Esophagus muscularis mucosa (tissue), 4 donors: ENCODE data around the gene CD300E. TPM values are rescaled to one million over a fixed set of nuclear protein-coding genes. Genes with fewer than 3 reads are reported as not detected.
"Not testable (repeated sequence)": the region's sequence is repeated elsewhere in the genome, so short reads cannot be mapped to it uniquely, and the experiment has no call there.

Experiments
- DNase-seq: peaks from one replicate; pipeline ENCODE4 v3.0.0-alpha.2; 2017; ENCODE audit errors: extremely low spot score
- H3K27ac ChIP-seq, 4 donors: fragments of 200-600 bp; sonication (generic); replicated peaks in 1 of 4; 1 replicate in 3 of 4; 2 replicates in 1 of 4; pipeline ENCODE4 v1.5.1; 2016 to 2019; ENCODE audit warnings: mild to moderate bottlenecking in 1 of 4
- H3K27me3 ChIP-seq, 4 donors: fragments of 200-600 bp; sonication (generic); one replicate each; pipeline versions ENCODE4 v1.5.1 to v1.6.0; 2016 to 2019
- H3K36me3 ChIP-seq, 4 donors: fragments of 200-600 bp; sonication (generic); one replicate each; pipeline ENCODE4 v1.5.1; 2016 to 2019
- H3K4me1 ChIP-seq, 4 donors: fragments of 200-600 bp; sonication (generic); one replicate each; pipeline ENCODE4 v1.5.1; 2016 to 2019
- H3K4me3 ChIP-seq, 4 donors: fragments of 200-600 bp; sonication (generic); 1 replicate in 2 of 4; 2 replicates in 2 of 4; pipeline ENCODE4 v1.5.1; 2016 to 2019; ENCODE audit warnings: mild to moderate bottlenecking in 4 of 4, moderate library complexity in 1 of 4
- H3K9me3 ChIP-seq, 4 donors: fragments of 200-600 bp; sonication (generic); 1 replicate in 3 of 4; 2 replicates in 1 of 4; pipeline ENCODE4 v1.5.1; 2016 to 2019
- EP300 ChIP-seq: sonication (generic); formaldehyde crosslinking; IDR thresholded peaks from one replicate; pipeline ENCODE4 v1.6.1; 2017; ENCODE audit warnings: antibody characterized with exemption
- POLR2A ChIP-seq: fragments of 450-650 bp; IDR thresholded peaks from one replicate; pipeline ENCODE4 v1.6.1; 2017; ENCODE audit warnings: antibody characterized with exemption, moderate library complexity, mild to moderate bottlenecking, low read depth
- POLR2AphosphoS5 ChIP-seq, 2 donors: sonication (generic); formaldehyde crosslinking; IDR thresholded peaks; one replicate each; pipeline ENCODE4 v1.6.1; 2017; ENCODE audit warnings: antibody characterized with exemption in 2 of 2
- WGBS: methylation state at CpG from one replicate; pipeline ENCODE4 v1.1.5; 2018; 5-methylcytosine and 5-hydroxymethylcytosine counted together
- intact Hi-C: fragments of 100-400 bp; cut with DNase I; formaldehyde crosslinking; loops from one replicate; pipeline ENCODE4 v1.15.1; 2023
- total RNA-seq, 4 donors: library from RNA; depleted of rRNA; stranded (reverse); fragments of >200 nt; gene quantifications; one replicate each; pipeline versions ENCODE4 v1.1.0 to v1.2.1, GENCODE V29; 2016
- TF ChIP-seq, protein P1 (sequence below), 3 experiments: fragments of 200-600 bp in 2 of 3; fragments of 450-650 bp in 1 of 3; sonication (generic) in 2 of 3; IDR thresholded peaks; one replicate each; pipeline ENCODE4 v1.5.1; 2017 to 2019; ENCODE audit warnings: antibody characterized with exemption in 3 of 3, mild to moderate bottlenecking in 2 of 3, moderate library complexity in 1 of 3

CD300E gene
- total RNA-seq, 4 donors from 2014 or later, result 0.39 to 5.0 (median 0.62) TPM

DNA sequence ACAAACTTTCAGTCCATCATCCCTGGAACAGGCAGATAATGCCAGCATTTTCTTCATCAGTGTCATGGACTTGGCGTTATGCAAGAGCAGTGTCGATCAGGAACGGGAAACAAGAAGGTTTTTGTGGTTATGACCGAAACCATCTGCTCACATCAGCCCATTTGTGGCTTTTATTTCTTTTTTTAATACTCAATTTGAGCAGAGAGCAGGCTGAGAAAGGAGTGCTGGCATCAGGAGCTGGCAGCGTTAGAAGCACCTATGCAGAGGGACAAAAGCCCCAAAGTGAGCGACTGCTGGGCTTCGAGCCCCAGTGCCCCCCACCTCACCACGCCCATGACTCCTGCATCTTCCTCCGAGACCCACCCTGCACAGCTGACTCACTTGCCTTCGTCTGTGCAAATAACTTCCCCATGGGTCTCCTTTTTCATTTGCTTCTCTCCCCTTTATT lies 16.2 kb upstream of the CD300E start:
- no peaks in the 10 kb centered on the region for H3K9me3 ChIP-seq
- H3K27me3 ChIP-seq, result peaks cover 0 to 55% (median 3%) of the 10 kb centered on the region in 4 donors
- H3K27ac ChIP-seq, result no peak overlapping the region
- no peak overlapping the region for H3K4me3 ChIP-seq
- DNase-seq, result no peak
- no peaks in the 10 kb centered on the region for H3K36me3 ChIP-seq
- intact Hi-C loops, result no loop called here
- 71% methylated on average over 10 of the region's 10 CpGs for WGBS
- H3K4me1 ChIP-seq, result no peaks in the 10 kb centered on the region
- TF ChIP-seq POLR2A, result no peak
- TF ChIP-seq, protein P1, sequence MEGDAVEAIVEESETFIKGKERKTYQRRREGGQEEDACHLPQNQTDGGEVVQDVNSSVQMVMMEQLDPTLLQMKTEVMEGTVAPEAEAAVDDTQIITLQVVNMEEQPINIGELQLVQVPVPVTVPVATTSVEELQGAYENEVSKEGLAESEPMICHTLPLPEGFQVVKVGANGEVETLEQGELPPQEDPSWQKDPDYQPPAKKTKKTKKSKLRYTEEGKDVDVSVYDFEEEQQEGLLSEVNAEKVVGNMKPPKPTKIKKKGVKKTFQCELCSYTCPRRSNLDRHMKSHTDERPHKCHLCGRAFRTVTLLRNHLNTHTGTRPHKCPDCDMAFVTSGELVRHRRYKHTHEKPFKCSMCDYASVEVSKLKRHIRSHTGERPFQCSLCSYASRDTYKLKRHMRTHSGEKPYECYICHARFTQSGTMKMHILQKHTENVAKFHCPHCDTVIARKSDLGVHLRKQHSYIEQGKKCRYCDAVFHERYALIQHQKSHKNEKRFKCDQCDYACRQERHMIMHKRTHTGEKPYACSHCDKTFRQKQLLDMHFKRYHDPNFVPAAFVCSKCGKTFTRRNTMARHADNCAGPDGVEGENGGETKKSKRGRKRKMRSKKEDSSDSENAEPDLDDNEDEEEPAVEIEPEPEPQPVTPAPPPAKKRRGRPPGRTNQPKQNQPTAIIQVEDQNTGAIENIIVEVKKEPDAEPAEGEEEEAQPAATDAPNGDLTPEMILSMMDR (IDR thresholded peaks at IDR 0.05), result no peak
- TF ChIP-seq EP300, result no peak
- no peak for TF ChIP-seq POLR2AphosphoS5 (IDR thresholded peaks at IDR 0.05)

DNA sequence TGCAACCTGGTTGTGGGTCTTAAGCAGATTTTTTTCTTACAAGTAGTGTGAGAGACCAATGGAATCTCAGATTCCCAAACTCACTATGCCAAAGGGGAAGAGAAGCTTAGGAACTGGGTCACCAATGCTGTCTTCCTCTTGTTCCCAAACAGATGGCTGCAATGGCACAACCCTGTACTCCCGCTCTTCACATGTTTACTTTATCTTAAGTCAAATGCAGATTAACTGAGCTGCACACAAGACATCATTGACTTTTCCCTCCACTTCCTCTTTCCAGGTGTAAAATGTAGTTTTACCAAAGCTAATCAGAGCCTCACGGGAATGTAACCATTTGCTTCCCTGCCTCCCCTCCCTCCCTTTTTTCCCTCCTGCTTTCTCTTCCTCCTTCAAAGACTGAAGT lies 14.4 kb upstream of the CD300E start:
- Histone ChIP-seq H3K36me3 (no peaks in the 10 kb centered on the region), H3K27me3 (peaks cover 0 to 72% (median 3%) of the 10 kb centered on the region in 4 donors), H3K4me3 (no peak overlapping the region), H3K9me3 (no peaks in the 10 kb centered on the region), H3K4me1 (no peaks in the 10 kb centered on the region), H3K27ac (no peak overlapping the region)
- no peak for DNase-seq
- TF ChIP-seq EP300 (no peak), POLR2AphosphoS5 (IDR thresholded peaks at IDR 0.05) (no peak), POLR2A (no peak)
- TF ChIP-seq, protein P1 (IDR thresholded peaks at IDR 0.05), result no peak
- intact Hi-C loops, result no loop called here
- 39% methylated on average over 2 of the region's 2 CpGs for WGBS

DNA sequence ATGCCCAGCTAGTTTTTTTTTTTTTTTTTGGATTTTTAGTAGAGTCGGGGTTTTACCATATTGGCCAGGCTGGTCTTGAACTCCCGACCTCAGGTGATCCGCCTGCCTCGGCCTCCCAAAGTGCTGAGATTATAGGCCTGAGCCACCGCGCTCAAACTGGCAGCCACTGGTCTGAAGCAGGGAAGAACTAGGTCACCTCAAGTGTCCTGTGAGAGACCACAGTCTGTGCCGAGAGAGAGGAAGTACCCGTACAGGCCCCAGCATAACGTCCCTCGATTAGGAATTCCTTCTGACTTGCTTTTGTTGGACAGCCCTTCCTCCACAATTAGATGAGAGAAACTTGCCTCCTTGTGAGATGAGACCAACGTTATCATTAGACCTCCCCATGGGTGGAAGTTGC lies 13.7 kb upstream of the CD300E start:
- 67% methylated on average over 11 of the region's 11 CpGs for WGBS
- H3K27me3 ChIP-seq, result peaks cover 0 to 73% (median under 1%) of the 10 kb centered on the region in 4 donors
- no peak overlapping the region for H3K27ac ChIP-seq
- TF ChIP-seq EP300 (no peak), POLR2AphosphoS5 (IDR thresholded peaks at IDR 0.05) (no peak), POLR2A (no peak)
- TF ChIP-seq, protein P1 (IDR thresholded peaks at IDR 0.05), result no peak
- intact Hi-C loops, result no loop called here
- no peaks in the 10 kb centered on the region for H3K36me3 ChIP-seq
- DNase-seq, result no peak
- no peak overlapping the region for H3K4me3 ChIP-seq
- H3K9me3 ChIP-seq, result no peaks in the 10 kb centered on the region
- H3K4me1 ChIP-seq, result no peaks in the 10 kb centered on the region

DNA sequence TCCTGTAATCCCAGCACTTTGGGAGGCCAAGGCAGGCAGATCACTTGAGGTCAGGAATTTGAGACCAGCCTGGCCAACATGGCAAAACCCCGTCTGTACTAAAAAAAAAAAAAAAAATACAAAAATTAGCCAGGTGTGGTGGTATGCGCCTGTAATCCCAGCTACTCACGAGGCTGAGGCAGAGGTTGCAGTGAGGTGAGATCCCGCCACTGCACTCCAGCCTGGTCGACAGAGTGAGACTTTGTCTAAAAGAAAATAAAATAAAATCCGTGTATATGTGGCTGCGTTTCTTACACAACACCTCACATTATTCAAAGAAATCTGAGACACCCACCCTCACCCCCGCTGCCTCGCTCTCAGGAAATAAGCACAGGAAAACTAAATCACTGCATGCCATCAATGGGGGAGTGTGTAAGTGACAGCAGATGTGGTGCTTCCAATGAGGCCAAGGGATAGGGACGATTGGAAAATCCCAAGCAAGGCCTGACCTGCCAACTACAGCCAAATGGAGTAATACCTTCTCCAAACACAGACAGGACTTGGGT lies 13.1 kb upstream of the CD300E start:
- 69% methylated on average over 10 of the region's 10 CpGs for WGBS
- H3K27me3 ChIP-seq, result peaks cover 0 to 71% (median 0%) of the 10 kb centered on the region in 4 donors
- H3K27ac ChIP-seq, DNase-seq, H3K9me3 ChIP-seq, intact Hi-C loops, H3K36me3 ChIP-seq, H3K4me3 ChIP-seq, H3K4me1 ChIP-seq: not testable (repeated sequence)

DNA sequence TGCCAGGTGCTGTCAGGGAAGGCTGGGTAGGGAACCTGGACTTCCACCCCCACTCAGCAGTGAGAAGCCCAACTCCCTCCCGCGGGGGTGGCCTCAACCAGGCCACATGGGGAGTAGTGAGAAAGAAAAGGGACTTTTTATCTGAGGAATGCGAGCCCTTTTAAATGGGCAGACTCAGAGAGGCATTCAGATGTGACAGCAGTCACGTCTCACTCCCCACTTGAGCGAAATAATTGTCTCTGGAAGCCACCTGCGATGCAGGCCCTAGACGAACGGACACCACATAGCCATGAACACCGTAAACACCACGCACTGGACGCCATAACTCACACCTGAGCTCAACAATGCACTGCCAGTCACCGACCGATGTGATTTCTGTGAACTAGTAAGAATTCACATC lies 11.9 kb upstream of the CD300E start:
- H3K36me3 ChIP-seq, result no peaks in the 10 kb centered on the region
- H3K4me3 ChIP-seq, result no peak overlapping the region
- 74% methylated on average over 11 of the region's 13 CpGs for WGBS
- no peak for DNase-seq
- H3K9me3 ChIP-seq, result no peaks in the 10 kb centered on the region
- H3K4me1 ChIP-seq, result no peaks in the 10 kb centered on the region
- peaks cover 0 to 68% (median 0%) of the 10 kb centered on the region in 4 donors for H3K27me3 ChIP-seq
- TF ChIP-seq POLR2AphosphoS5 (IDR thresholded peaks at IDR 0.05) (no peak), POLR2A (no peak), EP300 (no peak)
- TF ChIP-seq, protein P1 (IDR thresholded peaks at IDR 0.05), result no peak
- H3K27ac ChIP-seq, result no peak overlapping the region
- intact Hi-C loops, result no loop called here
